ENCODE data around the gene STK33. TPM values are rescaled to one million over a fixed set of nuclear protein-coding genes. Genes with fewer than 3 reads are reported as not detected.

STK33 gene
- polyA plus RNA-seq, 1 of the 3 experiments (the other 2 are of a cell fraction): 12.3 TPM

- Histone ChIP-seq H3K4me1 (ENCODE audit: control insufficient read depth in 1 of 2, insufficient read depth in 2 of 2, low read depth in 1 of 2, low read length in 1 of 2) (peaks cover 0 to 8% of the 10 kb centered on the region in 2 experiments; a peak in 1 of 4 replicates), H3K36me3 (replicated peaks in 1 of 2; ENCODE audit: control insufficient read depth in 1 of 2, insufficient read depth in 2 of 2, low read length in 1 of 2) (no peaks in the 10 kb centered on the region), H4K20me1 (ENCODE audit: insufficient read depth) (no peaks in the 10 kb centered on the region), H3K27me3 (ENCODE audit: insufficient read depth) (no peaks in the 10 kb centered on the region), H3K4me2 (no peak overlapping the region), H2AFZ (ENCODE audit: low read depth) (no peak overlapping the region), H3K4me3 (ENCODE audit: low read depth in 2 of 2, low read length in 1 of 2) (no peak overlapping the region), H3K9ac (no peak overlapping the region), H3K9me3 (no peaks in the 10 kb centered on the region), H3K9me2 (no peaks in the 10 kb centered on the region), H3F3A (replicated peaks; ENCODE audit: insufficient read depth) (no peaks in the 10 kb centered on the region), H3K27ac (ENCODE audit: low read depth in 2 of 2, low read length in 1 of 2) (no peak overlapping the region), H3K79me2 (ENCODE audit: insufficient read depth) (no peaks in the 10 kb centered on the region)
- 76% methylated on average over 11 of the region's 13 CpGs for WGBS (ENCODE audit: low lambda C conversion rate)
- peak; percentile 44 for DNase-seq
- TF ChIP-seq GABPA (IDR thresholded peaks at IDR 0.05; ENCODE audit: low read depth) (no peak), EP300 (IDR thresholded peaks at IDR 0.05; ENCODE audit: borderline replicate concordance in 1 of 2, low read depth in 1 of 2, low read length in 1 of 2) (no peak), FOSL2 (IDR thresholded peaks at IDR 0.05; ENCODE audit: borderline replicate concordance, low read depth) (no peak), MXI1 (IDR thresholded peaks at IDR 0.05; ENCODE audit: low read depth, low read length) (no peak), SIN3A (IDR thresholded peaks at IDR 0.05; ENCODE audit: borderline replicate concordance, low read depth, low read length) (no peak), ZBTB33 (IDR thresholded peaks at IDR 0.05; ENCODE audit: borderline replicate concordance, low read depth) (no peak), ELF1 (IDR thresholded peaks at IDR 0.05) (no peak), CHD2 (IDR thresholded peaks at IDR 0.05; ENCODE audit: low read length, partially characterized antibody) (no peak), FOXM1 (IDR thresholded peaks at IDR 0.05; ENCODE audit: low read depth) (no peak), POLR2AphosphoS5 (IDR thresholded peaks at IDR 0.05; ENCODE audit: low read depth, low read length) (no peak), NFIC (IDR thresholded peaks at IDR 0.05; ENCODE audit: borderline replicate concordance) (no peak), USF2 (IDR thresholded peaks at IDR 0.05; ENCODE audit: borderline replicate concordance, low read depth, low read length) (no peak), NRF1 (IDR thresholded peaks at IDR 0.05; ENCODE audit: low read depth, low read length) (no peak)
- ChIA-PET POLR2A (no interaction called here), CTCF (interaction anchor here (1.8 to 1.9 kb wide), 2 partner anchors 10 to 189 kb away, joined by 4 read pairs; no protein-coding TSS in a partner anchor)
These were observed 212.1 kb downstream of the STK33 start for GRCh38 chr11:8381871-8382396.

- ChIA-PET CTCF (interaction anchor here (1.8 to 1.9 kb wide), 2 partner anchors 11 to 188 kb away, joined by 4 read pairs; no protein-coding TSS in a partner anchor), POLR2A (no interaction called here)
- Histone ChIP-seq H3K79me2 (ENCODE audit: insufficient read depth) (no peaks in the 10 kb centered on the region), H3K9me2 (no peaks in the 10 kb centered on the region), H2AFZ (ENCODE audit: low read depth) (no peak overlapping the region), H3K4me2 (no peak overlapping the region), H3K27ac (ENCODE audit: low read depth in 2 of 2, low read length in 1 of 2) (no peak overlapping the region), H4K20me1 (ENCODE audit: insufficient read depth) (no peaks in the 10 kb centered on the region), H3K9ac (no peak overlapping the region), H3K27me3 (ENCODE audit: insufficient read depth) (no peaks in the 10 kb centered on the region), H3K9me3 (no peaks in the 10 kb centered on the region), H3K4me3 (ENCODE audit: low read depth in 2 of 2, low read length in 1 of 2) (no peak overlapping the region), H3F3A (replicated peaks; ENCODE audit: insufficient read depth) (no peaks in the 10 kb centered on the region), H3K36me3 (replicated peaks in 1 of 2; ENCODE audit: control insufficient read depth in 1 of 2, insufficient read depth in 2 of 2, low read length in 1 of 2) (no peaks in the 10 kb centered on the region), H3K4me1 (ENCODE audit: control insufficient read depth in 1 of 2, insufficient read depth in 2 of 2, low read depth in 1 of 2, low read length in 1 of 2) (peaks cover 0 to 8% of the 10 kb centered on the region in 2 experiments; a peak in 1 of 4 replicates)
- DNase-seq: no peak
- WGBS (ENCODE audit: low lambda C conversion rate): 88% methylated on average over 6 of the region's 6 CpGs
- TF ChIP-seq TEAD4 (IDR thresholded peaks at IDR 0.05; ENCODE audit: borderline replicate concordance, insufficient read depth): no peak
- no peak for TF ChIP-seq FOSL2 (IDR thresholded peaks at IDR 0.05; ENCODE audit: borderline replicate concordance, low read depth)
- no peak for TF ChIP-seq RCOR1 (IDR thresholded peaks at IDR 0.05; ENCODE audit: low read length)
- no peak for TF ChIP-seq MAX (IDR thresholded peaks at IDR 0.05; ENCODE audit: low read depth)
- TF ChIP-seq REST (IDR thresholded peaks at IDR 0.05; ENCODE audit: low read depth, low read length): no peak
- no peak for TF ChIP-seq RXRA (IDR thresholded peaks at IDR 0.05; ENCODE audit: borderline replicate concordance, low read depth)
- TF ChIP-seq FOXJ3 (CRISPR knock-in tag; IDR thresholded peaks at IDR 0.05): no peak
- no peak for TF ChIP-seq CTCF (IDR thresholded peaks at IDR 0.05)
- TF ChIP-seq MXI1 (IDR thresholded peaks at IDR 0.05; ENCODE audit: low read depth, low read length): no peak
These were observed 212.7 kb downstream of the STK33 start for GRCh38 chr11:8381343-8381742.
